Cardiac muscle cell (in vitro differentiated cells and primary cell): ENCODE measurements around the gene POFUT2. TPM values are rescaled to one million over a fixed set of nuclear protein-coding genes. Genes with fewer than 3 reads are reported as not detected.

ENCODE experiments used
- DNase-seq, 2 donors: peaks; one replicate each; pipeline versions ENCODE4 v3.0.0 to v3.0.0-alpha.2; 2010 to 2017; ENCODE audit warnings: low read depth in 1 of 2, low spot score in 1 of 2
- H3K27ac ChIP-seq: fragments of 200-600 bp; sonication (generic); 2 replicates; pipeline ENCODE4 v1.5.1; 2016
- H3K27me3 ChIP-seq: fragments of 200-600 bp; sonication (generic); 2 replicates; pipeline ENCODE4 v1.6.0; 2016; ENCODE audit warnings: control low read depth
- H3K36me3 ChIP-seq: fragments of 200-600 bp; sonication (generic); 2 replicates; pipeline ENCODE4 v1.5.1; 2016; ENCODE audit warnings: control low read depth
- H3K4me1 ChIP-seq: fragments of 200-600 bp; sonication (generic); 2 replicates; pipeline ENCODE4 v1.8.1; 2017; ENCODE audit warnings: low read depth, mild to moderate bottlenecking, mixed run types
- H3K4me3 ChIP-seq: fragments of 200-600 bp; sonication (generic); 2 replicates; pipeline ENCODE4 v1.5.1; 2016; ENCODE audit warnings: mild to moderate bottlenecking
- H3K9me3 ChIP-seq: fragments of 200-600 bp; sonication (generic); 2 replicates; pipeline ENCODE4 v1.5.1; 2017; ENCODE audit warnings: low read depth, mild to moderate bottlenecking, control low read depth
- polyA plus RNA-seq: library from polyadenylated mRNA; unstranded; fragments of >200 nt; fragmentation: Nextera tagmentation; extraction: Ambion mirVana; gene quantifications from 2 replicates; pipeline ENCODE4 v1.2.1, GENCODE V29; 2016
- total RNA-seq: library from RNA; depleted of rRNA; stranded (reverse); fragments of >200 nt; gene quantifications from 2 replicates; pipeline ENCODE4 v1.2.3, GENCODE V29; 2016
- TF ChIP-seq, protein P1 (sequence below): IDR thresholded peaks from 2 replicates; pipeline ENCODE4 v1.5.1; 2012; ENCODE audit warnings: low read depth, mild to moderate bottlenecking, low read length

Gene POFUT2
- total and polyA plus RNA-seq, 2 experiments from 2014 or later = 46.1 to 46.8 TPM

DNA sequence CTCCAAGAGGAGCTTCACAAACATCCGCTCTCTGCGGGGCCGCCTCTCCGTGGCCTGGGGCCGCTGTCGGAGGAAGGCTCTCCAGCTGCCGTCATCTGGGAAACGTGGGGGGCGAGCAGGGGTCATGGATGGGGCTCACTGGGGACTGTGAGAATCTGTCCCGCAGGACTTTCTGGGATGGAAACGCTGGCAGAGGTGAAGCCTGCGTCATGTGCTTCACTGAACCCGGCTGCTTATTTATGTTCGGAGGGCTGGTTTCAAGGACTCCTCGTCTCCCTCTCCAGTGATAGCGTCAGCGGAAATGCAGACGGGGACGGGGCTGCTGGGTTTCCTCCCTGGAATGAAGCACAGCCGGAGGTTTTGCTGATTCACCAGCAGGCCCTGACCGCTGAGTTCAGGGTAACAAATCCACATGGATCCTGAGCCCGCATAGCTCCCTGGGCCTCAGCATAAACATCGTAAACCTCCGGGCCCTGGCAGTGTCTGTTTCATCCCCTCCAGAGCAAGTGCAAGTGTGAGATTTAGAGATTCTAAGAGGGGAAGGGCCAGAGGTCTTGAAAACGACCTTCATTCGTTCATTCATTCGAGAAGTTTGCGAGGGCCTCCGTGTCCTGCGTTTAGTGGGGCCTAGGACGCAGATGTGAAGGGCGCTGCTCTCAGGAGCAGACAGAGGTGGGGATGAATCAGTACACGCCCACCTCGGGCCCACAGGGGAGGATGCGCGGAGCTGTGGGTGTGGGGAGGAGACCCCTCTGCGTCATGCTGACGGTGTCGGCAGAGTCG, 7.0 kb upstream of the POFUT2 start:
- H3K4me1 ChIP-seq = peaks cover 40% of the 10 kb centered on the region
- peak; percentile 66 to 99 for DNase-seq
- H3K4me3 ChIP-seq = no peak overlapping the region
- H3K27ac ChIP-seq = peak overlapping the region; percentile 73
- TF ChIP-seq, protein P1, sequence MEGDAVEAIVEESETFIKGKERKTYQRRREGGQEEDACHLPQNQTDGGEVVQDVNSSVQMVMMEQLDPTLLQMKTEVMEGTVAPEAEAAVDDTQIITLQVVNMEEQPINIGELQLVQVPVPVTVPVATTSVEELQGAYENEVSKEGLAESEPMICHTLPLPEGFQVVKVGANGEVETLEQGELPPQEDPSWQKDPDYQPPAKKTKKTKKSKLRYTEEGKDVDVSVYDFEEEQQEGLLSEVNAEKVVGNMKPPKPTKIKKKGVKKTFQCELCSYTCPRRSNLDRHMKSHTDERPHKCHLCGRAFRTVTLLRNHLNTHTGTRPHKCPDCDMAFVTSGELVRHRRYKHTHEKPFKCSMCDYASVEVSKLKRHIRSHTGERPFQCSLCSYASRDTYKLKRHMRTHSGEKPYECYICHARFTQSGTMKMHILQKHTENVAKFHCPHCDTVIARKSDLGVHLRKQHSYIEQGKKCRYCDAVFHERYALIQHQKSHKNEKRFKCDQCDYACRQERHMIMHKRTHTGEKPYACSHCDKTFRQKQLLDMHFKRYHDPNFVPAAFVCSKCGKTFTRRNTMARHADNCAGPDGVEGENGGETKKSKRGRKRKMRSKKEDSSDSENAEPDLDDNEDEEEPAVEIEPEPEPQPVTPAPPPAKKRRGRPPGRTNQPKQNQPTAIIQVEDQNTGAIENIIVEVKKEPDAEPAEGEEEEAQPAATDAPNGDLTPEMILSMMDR = no peak
- H3K36me3 ChIP-seq = no peaks in the 10 kb centered on the region
- H3K27me3 ChIP-seq = no peaks in the 10 kb centered on the region
- no peaks in the 10 kb centered on the region for H3K9me3 ChIP-seq

GRCh38 chr21:45293726-45294401, 6.2 kb upstream of the POFUT2 start:
- H3K27me3 ChIP-seq = no peaks in the 10 kb centered on the region
- no peak for DNase-seq
- H3K27ac ChIP-seq = peak overlapping the region; percentile 73
- TF ChIP-seq, protein P1 = no peak
- H3K4me3 ChIP-seq = no peak overlapping the region
- H3K9me3 ChIP-seq = no peaks in the 10 kb centered on the region
- H3K4me1 ChIP-seq = peaks cover 35% of the 10 kb centered on the region
- H3K36me3 ChIP-seq = no peaks in the 10 kb centered on the region

- DNase-seq = peak in 1 of 2 donors; percentile 42
- no peaks in the 10 kb centered on the region for H3K9me3 ChIP-seq
- no peaks in the 10 kb centered on the region for H3K27me3 ChIP-seq
- H3K36me3 ChIP-seq = no peaks in the 10 kb centered on the region
- H3K27ac ChIP-seq = peak overlapping the region; percentile 4
- TF ChIP-seq, protein P1 = no peak
- H3K4me3 ChIP-seq = no peak overlapping the region
- peaks cover 38% of the 10 kb centered on the region for H3K4me1 ChIP-seq
Measured at GRCh38 chr21:45293220-45293725, 5.6 kb upstream of the POFUT2 start.

GRCh38 chr21:45292399-45293219, 4.9 kb upstream of the POFUT2 start:
- TF ChIP-seq, protein P1 = peak; percentile 95

More at GRCh38 chr21:45292399-45293219, 4.9 kb upstream of the POFUT2 start:
- DNase-seq = peak; percentile 93
- Histone ChIP-seq H3K27me3 (no peaks in the 10 kb centered on the region), H3K4me1 (peaks cover 38% of the 10 kb centered on the region), H3K4me3 (no peak overlapping the region), H3K36me3 (no peaks in the 10 kb centered on the region), H3K9me3 (no peaks in the 10 kb centered on the region), H3K27ac (peak overlapping the region; percentile 38)
